GM18858 (cell line): ENCODE results near the gene CACNA1G.

Experiments used
- ATAC-seq: cut with Tn5 transposase; IDR thresholded peaks from one replicate; pipeline ENCODE4 v1.9.1; 2021; ENCODE audit not compliant: unreplicated experiment

The CACNA1G gene

GRCh38 chr17:50665838-50666237, 105.3 kb downstream of the CACNA1G start:
- ATAC-seq = no peak

- no peak for ATAC-seq
Measured at GRCh38 chr17:50666316-50666715, 105.8 kb downstream of the CACNA1G start.

GRCh38 chr17:50667259-50668024, 106.9 kb downstream of the CACNA1G start:
- ATAC-seq = no peak

GRCh38 chr17:50668025-50668837, 107.7 kb downstream of the CACNA1G start:
- ATAC-seq = no peak

- no peak for ATAC-seq
Measured at GRCh38 chr17:50668838-50669581, 108.5 kb downstream of the CACNA1G start.

- ATAC-seq = no peak
Measured at GRCh38 chr17:50672071-50672470, 111.6 kb downstream of the CACNA1G start.

- ATAC-seq = no peak
Measured at GRCh38 chr17:50672831-50673551, 112.5 kb downstream of the CACNA1G start.

- no peak for ATAC-seq
Measured at GRCh38 chr17:50675190-50675589, 114.7 kb downstream of the CACNA1G start.

GRCh38 chr17:50675627-50676026, 115.1 kb downstream of the CACNA1G start:
- no peak for ATAC-seq

GRCh38 chr17:50676065-50676975, 115.8 kb downstream of the CACNA1G start:
- ATAC-seq = no peak
